ENCODE data around the gene C4A. TPM values are rescaled to one million over a fixed set of nuclear protein-coding genes. Genes with fewer than 3 reads are reported as not detected.

The C4A gene
- total and polyA plus RNA-seq, 2 of the 13 experiments (the other 11 are each of a cell fraction or from before 2014, with no cell fraction given), result 165 to 478 TPM

GRCh38 chr6:31945507-31946369, 36.1 kb upstream of the C4A start, which contains the start of gene CFB (continued):
- TF ChIP-seq ZNF232 (CRISPR knock-in tag; IDR thresholded peaks at IDR 0.05; ENCODE audit: borderline replicate concordance) (peak; percentile 88; the same call in 1 of the 2 replicates), ZNF75D (CRISPR knock-in tag; IDR thresholded peaks at IDR 0.05; ENCODE audit: borderline replicate concordance) (no peak), CAMTA2 (CRISPR knock-in tag; IDR thresholded peaks at IDR 0.05; ENCODE audit: borderline replicate concordance) (peak; percentile 88), ZNF878 (CRISPR knock-in tag; IDR thresholded peaks at IDR 0.05) (0 out of 2 replicates have a peak, but pooled peaks have one; percentile 36), MTF2 (CRISPR knock-in tag; IDR thresholded peaks at IDR 0.05; ENCODE audit: borderline replicate concordance) (peak; percentile 48; the same call in 1 of the 2 replicates), NFRKB (IDR thresholded peaks at IDR 0.05) (no peak), RFX1 (IDR thresholded peaks at IDR 0.05) (no peak), MYNN (CRISPR knock-in tag; IDR thresholded peaks at IDR 0.05; ENCODE audit: low read depth) (no peak), ZNF883 (CRISPR knock-in tag; IDR thresholded peaks at IDR 0.05; ENCODE audit: not compliant biosample characterization) (no peak), ZNF549 (CRISPR knock-in tag; IDR thresholded peaks at IDR 0.05) (no peak), TFE3 (CRISPR knock-in tag; IDR thresholded peaks at IDR 0.05) (peak; percentile 29), ZNF569 (CRISPR knock-in tag; IDR thresholded peaks at IDR 0.05; ENCODE audit: borderline replicate concordance) (peak; percentile 45; the same call in 1 of the 2 replicates), MYPOP (CRISPR knock-in tag; IDR thresholded peaks at IDR 0.05) (peak; percentile 87), ZNF598 (CRISPR knock-in tag; IDR thresholded peaks at IDR 0.05; ENCODE audit: borderline replicate concordance) (0 out of 2 replicates have a peak, but pooled peaks have one; percentile 79), ZBTB4 (CRISPR knock-in tag; IDR thresholded peaks at IDR 0.05; ENCODE audit: borderline replicate concordance) (peak; percentile 95), DPF2 (CRISPR knock-in tag; IDR thresholded peaks at IDR 0.05; ENCODE audit: borderline replicate concordance, low read depth) (peak; percentile 76), SALL2 (CRISPR knock-in tag; IDR thresholded peaks at IDR 0.05) (peak; percentile 71; the same call in 1 of the 2 replicates), WIZ (CRISPR knock-in tag; IDR thresholded peaks at IDR 0.05) (peak; percentile 89; the same call in 1 of the 2 replicates), SATB2 (CRISPR knock-in tag; IDR thresholded peaks at IDR 0.05) (no peak), ZSCAN5A (CRISPR knock-in tag; IDR thresholded peaks at IDR 0.05; ENCODE audit: borderline replicate concordance) (no peak), ZBTB1 (CRISPR knock-in tag; IDR thresholded peaks at IDR 0.05; ENCODE audit: borderline replicate concordance) (no peak), GLI4 (CRISPR knock-in tag; IDR thresholded peaks at IDR 0.05; ENCODE audit: borderline replicate concordance) (no peak)

Measured in HepG2 (cell line).